H9 (cell line): ENCODE measurements around the gene MEG3. TPM values are rescaled to one million over a fixed set of nuclear protein-coding genes. Genes with fewer than 3 reads are reported as not detected.

Source experiments
- DNase-seq: peaks from one replicate; pipeline ENCODE4 v3.0.0-alpha.2; 2017
- H2AFZ ChIP-seq: one replicate; pipeline ENCODE4 v1.6.1; 2013; ENCODE audit warnings: mild to moderate bottlenecking, low read length, control low read depth, moderate library complexity
- H2AK5ac ChIP-seq: 2 replicates; pipeline ENCODE4 v1.6.1; 2013; ENCODE audit warnings: low read length, control low read depth, mixed read lengths; ENCODE audit not compliant: insufficient read length
- H2BK120ac ChIP-seq: one replicate; pipeline ENCODE4 v1.6.1; 2013; ENCODE audit warnings: low read depth, mild to moderate bottlenecking, low read length, control low read depth, inconsistent platforms; ENCODE audit not compliant: poor library complexity, severe bottlenecking
- H2BK12ac ChIP-seq: 2 replicates; pipeline ENCODE4 v1.6.1; 2013; ENCODE audit warnings: low read length, control low read depth, mixed read lengths, low read depth; ENCODE audit not compliant: insufficient read length
- H2BK15ac ChIP-seq: 2 replicates; pipeline ENCODE4 v1.6.1; 2013; ENCODE audit warnings: low read depth, low read length, control low read depth
- H2BK20ac ChIP-seq: one replicate; pipeline ENCODE4 v1.6.1; 2013; ENCODE audit warnings: low read depth, mild to moderate bottlenecking, low read length, control low read depth, inconsistent platforms; ENCODE audit not compliant: poor library complexity, severe bottlenecking
- H2BK5ac ChIP-seq: 2 replicates; pipeline ENCODE4 v1.6.1; 2013; ENCODE audit warnings: low read length, control low read depth, mixed read lengths; ENCODE audit not compliant: insufficient read length
- H3K14ac ChIP-seq: 2 replicates; pipeline ENCODE4 v1.6.1; 2013; ENCODE audit warnings: low read length, control low read depth; ENCODE audit not compliant: insufficient read depth
- H3K18ac ChIP-seq: 2 replicates; pipeline ENCODE4 v1.6.1; 2013; ENCODE audit warnings: low read depth, mild to moderate bottlenecking, mixed read lengths, low read length, control low read depth; ENCODE audit not compliant: insufficient read length
- H3K23ac ChIP-seq: 2 replicates; pipeline ENCODE4 v1.6.1; 2013; ENCODE audit warnings: low read length, control low read depth, mixed read lengths, low read depth; ENCODE audit not compliant: insufficient read length
- H3K23me2 ChIP-seq: 2 replicates; pipeline ENCODE4 v1.6.1; 2013; ENCODE audit warnings: low read depth, mild to moderate bottlenecking, mixed read lengths, low read length, control low read depth; ENCODE audit not compliant: insufficient read length, poor library complexity, severe bottlenecking
- H3K27ac ChIP-seq: 2 replicates; pipeline ENCODE4 v1.5.1; 2013; ENCODE audit warnings: low read length, control low read depth, mixed read lengths, low read depth; ENCODE audit not compliant: insufficient read length
- H3K27me3 ChIP-seq: 2 replicates; pipeline ENCODE4 v1.6.1; 2013; ENCODE audit warnings: low read length, control low read depth, inconsistent platforms; ENCODE audit not compliant: insufficient read depth
- H3K4ac ChIP-seq: 2 replicates; pipeline ENCODE4 v1.6.1; 2013; ENCODE audit warnings: low read depth, mild to moderate bottlenecking, control low read depth, inconsistent platforms, low read length, moderate library complexity
- H3K4me1 ChIP-seq: 2 replicates; pipeline ENCODE4 v1.6.1; 2013; ENCODE audit warnings: low read length, control low read depth, inconsistent platforms; ENCODE audit not compliant: insufficient read depth
- H3K4me2 ChIP-seq: 2 replicates; pipeline ENCODE4 v1.6.1; 2013; ENCODE audit warnings: low read length, control low read depth, mixed read lengths; ENCODE audit not compliant: insufficient read length, insufficient read depth
- H3K56ac ChIP-seq: 2 replicates; pipeline ENCODE4 v1.6.1; 2013; ENCODE audit warnings: low read depth, mild to moderate bottlenecking, mixed read lengths, low read length, control low read depth; ENCODE audit not compliant: insufficient read length
- H3K79me1 ChIP-seq: 2 replicates; pipeline ENCODE4 v1.6.1; 2013; ENCODE audit warnings: low read depth, mild to moderate bottlenecking, moderate library complexity, low read length, control low read depth, inconsistent platforms; ENCODE audit not compliant: insufficient read depth, poor library complexity, severe bottlenecking
- H3K79me2 ChIP-seq: 2 replicates; pipeline ENCODE4 v1.6.1; 2013; ENCODE audit warnings: low read length, control low read depth, inconsistent platforms; ENCODE audit not compliant: insufficient read depth
- H3K9ac ChIP-seq: 2 replicates; pipeline ENCODE4 v1.6.1; 2013; ENCODE audit warnings: low read length, control low read depth, mixed read lengths; ENCODE audit not compliant: insufficient read length; ENCODE audit errors: extremely low read depth
- H3K9me3 ChIP-seq: one replicate; pipeline ENCODE4 v1.6.1; 2013; ENCODE audit warnings: low read depth, low read length, inconsistent platforms; ENCODE audit not compliant: control insufficient read depth
- H3T11ph ChIP-seq: one replicate; pipeline ENCODE4 v1.6.1; 2013; ENCODE audit warnings: mild to moderate bottlenecking, low read length, control low read depth, inconsistent platforms
- H4K20me1 ChIP-seq: one replicate; pipeline ENCODE4 v1.6.1; 2013; ENCODE audit not compliant: control insufficient read depth, insufficient read length, insufficient read depth
- H4K5ac ChIP-seq: 2 replicates; pipeline ENCODE4 v1.6.1; 2013; ENCODE audit warnings: low read depth, mild to moderate bottlenecking, mixed read lengths, low read length, control low read depth; ENCODE audit not compliant: insufficient read length
- H4K8ac ChIP-seq: replicated peaks from 2 replicates; pipeline ENCODE4 v1.6.1; 2013; ENCODE audit warnings: low read length, control low read depth, mixed read lengths, low read depth; ENCODE audit not compliant: insufficient read length
- H4K91ac ChIP-seq: 2 replicates; pipeline ENCODE4 v1.6.1; 2013; ENCODE audit warnings: low read depth, mild to moderate bottlenecking, moderate library complexity, mixed read lengths, low read length, control low read depth; ENCODE audit not compliant: insufficient read length
- H3K27ac Mint-ChIP-seq, 3 experiments: 2 replicates in 2 of 3; 3 replicates in 1 of 3; pipeline ENCODE4 v1.8.0; 2020 to 2021; ENCODE audit warnings: mixed read lengths in 3 of 3, mild to moderate bottlenecking in 1 of 3, moderate library complexity in 1 of 3
- H3K27me3 Mint-ChIP-seq: 2 replicates; pipeline ENCODE4 v1.8.0; 2021; ENCODE audit warnings: low read depth, mild to moderate bottlenecking, moderate library complexity, mixed read lengths
- H3K36me3 Mint-ChIP-seq, 3 experiments: 2 replicates in 2 of 3; 3 replicates in 1 of 3; pipeline ENCODE4 v1.8.0; 2020 to 2021; ENCODE audit warnings: low read depth in 3 of 3, mixed read lengths in 3 of 3; ENCODE audit not compliant: insufficient read depth in 1 of 3
- H3K4me1 Mint-ChIP-seq, 2 experiments: 2 replicates each; pipeline ENCODE4 v1.8.0; 2020; ENCODE audit warnings: mixed read lengths in 2 of 2
- H3K4me3 Mint-ChIP-seq, 2 experiments: 2 replicates in 1 of 2; 3 replicates in 1 of 2; pipeline ENCODE4 v1.8.0; 2020 to 2021; ENCODE audit warnings: mild to moderate bottlenecking in 2 of 2, mixed read lengths in 2 of 2, moderate library complexity in 1 of 2
- H3K9me3 Mint-ChIP-seq, 2 experiments: 2 replicates in 1 of 2; 3 replicates in 1 of 2; pipeline ENCODE4 v1.8.0; 2020; ENCODE audit warnings: mild to moderate bottlenecking in 2 of 2, mixed read lengths in 2 of 2, moderate library complexity in 1 of 2
- CTCF ChIP-seq: fragments of 200-600 bp; sonication (generic); conservative IDR thresholded peaks from 3 replicates; pipeline ENCODE4 v1.8.0; 2021; ENCODE audit warnings: antibody characterized with exemption, mild to moderate bottlenecking
- WGBS: extraction: QIAGEN DNeasy Blood & Tissue Kit; methylation state at CpG from one replicate; pipeline ENCODE4 v1.1.7; 2013; ENCODE audit warnings: missing lambda C conversion rate, low lambda C conversion rate, mixed read lengths; ENCODE audit not compliant: insufficient read length; ENCODE audit errors: extremely low coverage; 5-methylcytosine and 5-hydroxymethylcytosine counted together
- long read RNA-seq: library from polyadenylated mRNA; unstranded; transcript quantifications from one replicate; pipeline ENCODE4 v2.0.0, GENCODE V29; 2020
- total RNA-seq: library from RNA; stranded (reverse); gene quantifications from 2 replicates; pipeline ENCODE4 v1.2.1, GENCODE V29; 2021

MEG3 gene
- 0.52 TPM in 1 of 2 replicates, not detected in the other for total RNA-seq
- long read RNA-seq, result 0 reads

- no peaks in the 10 kb centered on the region for H3K23me2 ChIP-seq
- no peak within 1 kb of the TSS for H2BK20ac ChIP-seq
- H3K4me1 Mint-ChIP-seq, result peaks cover 17 to 31% of the 10 kb centered on the region in 2 experiments
- no peaks in the 10 kb centered on the region for H3K4me1 ChIP-seq
- no peak within 1 kb of the TSS for H4K8ac ChIP-seq
- H2BK5ac ChIP-seq, result no peak within 1 kb of the TSS
- H3K27me3 ChIP-seq, result no peaks in the 10 kb centered on the region
- H3K27ac ChIP-seq, result no peak within 1 kb of the TSS
- H3K56ac ChIP-seq, result no peak within 1 kb of the TSS
- H3K23ac ChIP-seq, result no peak within 1 kb of the TSS
- peaks cover 27 to 35% of the 10 kb centered on the region in 2 experiments for H3K9me3 Mint-ChIP-seq
- no peaks in the 10 kb centered on the region for H3K9me3 ChIP-seq
- H4K5ac ChIP-seq, result no peak within 1 kb of the TSS
- no peak for DNase-seq
- no peak within 1 kb of the TSS for H4K91ac ChIP-seq
- H2BK15ac ChIP-seq, result no peak within 1 kb of the TSS
- no peak for TF ChIP-seq CTCF
- no peak within 1 kb of the TSS for H3K4me2 ChIP-seq
- WGBS, result no CpG with 5 or more reads among the region's 39 CpGs
- no peak within 1 kb of the TSS for H2BK12ac ChIP-seq
- peaks cover 18% of the 10 kb centered on the region for H3K27me3 Mint-ChIP-seq
- H3K36me3 Mint-ChIP-seq, result peaks cover 9 to 36% (median 20%) of the 10 kb centered on the region in 3 experiments
- no peak within 1 kb of the TSS for H3K4me3 Mint-ChIP-seq
- H3K27ac Mint-ChIP-seq, result no peak within 1 kb of the TSS
- H2AK5ac ChIP-seq, result no peak within 1 kb of the TSS
- no peak within 1 kb of the TSS; the same call in 1 of the 2 replicates for H3K14ac ChIP-seq
- no peak within 1 kb of the TSS for H3T11ph ChIP-seq
- H3K4ac ChIP-seq, result no peak within 1 kb of the TSS
- no peaks in the 10 kb centered on the region for H4K20me1 ChIP-seq
- no peaks in the 10 kb centered on the region for H3K79me1 ChIP-seq
- no peak within 1 kb of the TSS for H2AFZ ChIP-seq
- H3K79me2 ChIP-seq, result no peaks in the 10 kb centered on the region
- no peak within 1 kb of the TSS for H3K9ac ChIP-seq
- H3K18ac ChIP-seq, result no peak within 1 kb of the TSS
- H2BK120ac ChIP-seq, result no peak within 1 kb of the TSS
These were observed at the start of gene MEG3 for GRCh38 chr14:100825713-100826331. TSS of gene MEG3 (plus strand) at chr14:100826118.
